GM19452 (cell line): Measurements from ENCODE around the gene CYP19A1.

Experiments
- ATAC-seq: cut with Tn5 transposase; IDR thresholded peaks from one replicate; pipeline ENCODE4 v1.9.1; 2021; ENCODE audit not compliant: unreplicated experiment

Gene CYP19A1

GRCh38 chr15:51327081-51327480, 11.3 kb downstream of the CYP19A1 start:
- no peak for ATAC-seq

- ATAC-seq = no peak
Observed at GRCh38 chr15:51325167-51325566, 13.2 kb downstream of the CYP19A1 start.

GRCh38 chr15:51323749-51324148, 14.6 kb downstream of the CYP19A1 start:
- no peak for ATAC-seq

GRCh38 chr15:51322621-51323296, 15.6 kb downstream of the CYP19A1 start:
- ATAC-seq = no peak

- ATAC-seq = no peak
Observed at GRCh38 chr15:51321316-51321715, 17.1 kb downstream of the CYP19A1 start.

- no peak for ATAC-seq
Observed at GRCh38 chr15:51320843-51321242, 17.6 kb downstream of the CYP19A1 start.

GRCh38 chr15:51319539-51319938, 18.9 kb downstream of the CYP19A1 start:
- no peak for ATAC-seq

- no peak for ATAC-seq
Observed at GRCh38 chr15:51318382-51319150, 19.8 kb downstream of the CYP19A1 start.

- ATAC-seq = no peak
Observed at GRCh38 chr15:51316636-51317035, 21.8 kb downstream of the CYP19A1 start.

GRCh38 chr15:51315726-51316125, 22.7 kb downstream of the CYP19A1 start:
- no peak for ATAC-seq

GRCh38 chr15:51314391-51315337, 23.7 kb downstream of the CYP19A1 start:
- ATAC-seq = no peak

GRCh38 chr15:51313644-51314280, 24.6 kb downstream of the CYP19A1 start:
- no peak for ATAC-seq

- no peak for ATAC-seq
Observed at GRCh38 chr15:51313074-51313393, 25.4 kb downstream of the CYP19A1 start.

GRCh38 chr15:51312166-51313073, 26.0 kb downstream of the CYP19A1 start:
- no peak for ATAC-seq

- no peak for ATAC-seq
Observed at GRCh38 chr15:51311510-51311909, 26.9 kb downstream of the CYP19A1 start.

- no peak for ATAC-seq
Observed at GRCh38 chr15:51310064-51310463, 28.3 kb downstream of the CYP19A1 start.

GRCh38 chr15:51307811-51308210, 30.6 kb downstream of the CYP19A1 start:
- ATAC-seq = no peak

- no peak for ATAC-seq
Observed at GRCh38 chr15:51307325-51307724, 31.1 kb downstream of the CYP19A1 start.

- ATAC-seq = no peak
Observed at GRCh38 chr15:51303462-51303980, 34.9 kb downstream of the CYP19A1 start.

GRCh38 chr15:51302480-51302879, 35.9 kb downstream of the CYP19A1 start:
- no peak for ATAC-seq
